LNCaP clone FGC (cell line): Measurements from ENCODE around the gene MED10.

ENCODE experiments used
- DNase-seq: peaks from one replicate; pipeline ENCODE4 v3.0.0-alpha.2; 2011; ENCODE audit warnings: low read depth
- H3K4me3 ChIP-seq: 2 replicates; pipeline ENCODE4 v1.5.1; 2011; ENCODE audit warnings: mild to moderate bottlenecking, low read depth, low read length, control low read depth
- TF ChIP-seq, protein P1 (sequence below): IDR thresholded peaks from 2 replicates; pipeline ENCODE4 v1.5.1; 2012; ENCODE audit warnings: mild to moderate bottlenecking; ENCODE audit not compliant: control insufficient read depth, insufficient read depth; ENCODE audit errors: extremely low read depth

Gene MED10

DNA sequence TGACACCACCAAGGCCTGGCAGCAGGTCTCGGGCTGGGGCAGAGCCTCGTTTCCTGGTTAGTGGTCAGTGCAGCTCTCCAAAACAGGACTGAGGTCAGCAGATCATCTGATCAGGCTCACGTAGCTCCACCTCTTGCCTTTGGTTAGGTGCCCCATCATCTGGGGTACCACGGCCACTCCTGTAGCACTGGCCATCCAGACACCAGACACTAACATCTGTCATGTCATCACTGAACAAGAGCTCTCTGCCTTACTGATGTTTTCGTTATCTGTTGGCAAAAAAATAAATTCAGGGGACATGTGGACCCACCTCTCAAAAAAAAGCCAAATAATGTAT is 29.9 kb upstream of the MED10 start:
- no peak for DNase-seq
- H3K4me3 ChIP-seq, result no peak overlapping the region

DNA sequence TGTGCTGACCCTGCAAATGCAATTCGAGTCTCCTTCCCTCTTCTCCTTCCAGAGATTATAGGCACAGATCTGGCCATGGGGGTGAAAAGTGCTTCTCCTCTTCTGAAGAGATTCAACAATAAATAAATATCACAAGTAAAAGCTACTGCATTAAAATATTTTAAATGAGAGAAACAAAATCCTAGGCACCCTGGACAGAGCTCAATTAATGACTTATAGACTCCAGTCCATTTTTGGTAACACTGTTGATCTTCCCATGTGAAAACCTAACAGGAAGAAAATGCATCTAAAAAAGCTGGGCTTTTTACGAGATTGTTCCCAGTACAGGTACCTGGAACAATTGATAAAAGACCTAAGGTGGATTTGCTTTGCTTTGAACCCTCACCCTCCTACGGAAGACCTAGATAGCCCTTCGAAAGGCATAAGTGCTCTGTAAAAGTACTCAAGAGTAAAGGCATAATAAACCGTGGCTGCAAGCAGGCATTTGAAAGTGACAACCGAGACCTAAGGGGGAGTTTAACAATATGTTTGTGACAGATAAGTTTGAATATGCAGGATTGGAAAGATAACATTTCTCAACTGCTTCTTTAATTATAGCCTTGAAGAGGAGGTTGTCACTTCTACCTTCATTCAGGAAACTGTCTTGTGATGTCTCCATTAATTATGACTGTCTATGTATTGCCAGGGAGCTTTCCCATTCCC is 29.4 kb upstream of the MED10 start:
- no peak overlapping the region for H3K4me3 ChIP-seq
- no peak for DNase-seq
- TF ChIP-seq, protein P1, sequence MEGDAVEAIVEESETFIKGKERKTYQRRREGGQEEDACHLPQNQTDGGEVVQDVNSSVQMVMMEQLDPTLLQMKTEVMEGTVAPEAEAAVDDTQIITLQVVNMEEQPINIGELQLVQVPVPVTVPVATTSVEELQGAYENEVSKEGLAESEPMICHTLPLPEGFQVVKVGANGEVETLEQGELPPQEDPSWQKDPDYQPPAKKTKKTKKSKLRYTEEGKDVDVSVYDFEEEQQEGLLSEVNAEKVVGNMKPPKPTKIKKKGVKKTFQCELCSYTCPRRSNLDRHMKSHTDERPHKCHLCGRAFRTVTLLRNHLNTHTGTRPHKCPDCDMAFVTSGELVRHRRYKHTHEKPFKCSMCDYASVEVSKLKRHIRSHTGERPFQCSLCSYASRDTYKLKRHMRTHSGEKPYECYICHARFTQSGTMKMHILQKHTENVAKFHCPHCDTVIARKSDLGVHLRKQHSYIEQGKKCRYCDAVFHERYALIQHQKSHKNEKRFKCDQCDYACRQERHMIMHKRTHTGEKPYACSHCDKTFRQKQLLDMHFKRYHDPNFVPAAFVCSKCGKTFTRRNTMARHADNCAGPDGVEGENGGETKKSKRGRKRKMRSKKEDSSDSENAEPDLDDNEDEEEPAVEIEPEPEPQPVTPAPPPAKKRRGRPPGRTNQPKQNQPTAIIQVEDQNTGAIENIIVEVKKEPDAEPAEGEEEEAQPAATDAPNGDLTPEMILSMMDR, result no peak

More for the DNA sequence above, 29.9 kb upstream of the MED10 start:
- TF ChIP-seq, protein P1, result no peak

DNA sequence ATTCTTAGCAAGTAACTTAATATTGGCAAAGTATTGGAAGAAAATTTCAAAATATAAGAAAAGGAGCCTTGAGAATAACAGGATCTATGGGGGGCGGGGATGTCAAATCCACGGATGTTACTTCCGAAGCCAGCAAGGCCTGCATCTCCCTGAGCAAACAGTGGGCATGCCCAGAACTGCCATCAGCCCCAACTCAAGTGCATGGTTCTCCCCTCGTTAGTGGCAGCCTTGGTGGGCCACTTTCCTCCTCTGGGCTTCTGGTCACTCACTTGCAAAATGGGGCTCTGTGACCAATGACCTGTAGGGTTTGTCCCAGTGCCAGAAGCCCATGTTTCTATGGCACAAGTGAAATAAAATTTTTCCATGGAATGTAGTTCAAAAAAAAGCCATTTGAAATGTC is 27.2 kb upstream of the MED10 start:
- no peak overlapping the region for H3K4me3 ChIP-seq
- TF ChIP-seq, protein P1, result no peak
- no peak for DNase-seq

DNA sequence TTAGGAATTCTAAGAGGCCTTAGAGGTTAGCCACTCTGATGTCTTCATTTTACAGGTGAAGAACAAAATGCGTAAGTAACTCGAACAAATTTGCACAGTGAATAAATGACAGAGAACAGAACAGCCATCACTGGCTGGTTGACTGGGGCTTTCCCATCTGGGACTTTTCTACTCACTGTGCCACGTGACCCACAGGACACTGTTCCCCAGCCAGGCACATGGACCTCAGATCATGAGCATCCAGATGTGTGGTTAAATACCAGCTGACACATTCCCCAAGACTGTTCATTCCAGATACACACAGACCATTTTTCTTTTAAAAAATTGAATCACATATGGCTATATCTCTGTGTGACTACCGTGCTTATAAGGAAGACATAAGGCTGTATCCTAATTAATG is 25.8 kb upstream of the MED10 start:
- TF ChIP-seq, protein P1, result no peak
- DNase-seq, result no peak
- H3K4me3 ChIP-seq, result no peak overlapping the region

DNA sequence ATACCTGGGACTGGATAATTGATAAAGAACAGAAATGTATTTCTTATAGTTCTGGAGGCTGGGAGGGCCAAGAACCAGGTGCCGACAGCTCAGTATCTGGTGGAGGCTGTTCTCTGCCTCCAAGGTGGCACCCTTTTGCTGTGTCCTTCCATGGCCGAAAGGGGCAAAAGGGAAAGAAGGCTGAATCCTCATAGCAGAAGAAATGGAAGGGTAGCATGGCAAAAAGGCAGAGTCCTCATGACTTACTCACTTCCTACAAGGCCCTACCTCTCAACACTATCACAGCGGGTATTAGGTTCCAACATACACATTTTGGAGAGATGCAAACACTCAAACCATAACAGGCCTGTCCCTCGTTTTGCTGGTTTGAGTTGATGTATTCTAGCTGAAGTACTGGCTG is 25.1 kb upstream of the MED10 start:
- DNase-seq, result no peak
- H3K4me3 ChIP-seq, result no peak overlapping the region
- TF ChIP-seq, protein P1, result no peak

DNA sequence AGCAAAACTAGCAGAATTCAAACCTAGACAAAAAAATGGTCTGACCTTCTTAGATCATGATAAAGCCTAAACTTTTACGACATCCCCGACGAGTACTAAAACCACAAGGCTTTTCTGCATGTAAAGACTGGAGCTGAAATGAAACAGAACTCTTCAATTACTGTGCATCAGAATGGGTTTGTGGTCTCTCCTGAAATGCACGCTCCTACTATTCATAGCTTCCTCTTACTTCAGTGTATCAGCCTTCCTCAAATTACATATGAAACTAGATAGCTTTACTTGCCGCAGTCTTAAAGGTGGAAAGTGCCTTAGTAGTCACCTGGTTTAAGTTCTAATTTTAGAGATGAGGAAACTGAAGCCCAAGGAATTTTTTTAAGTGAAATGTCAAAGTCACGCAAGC is 24.6 kb upstream of the MED10 start:
- DNase-seq, result no peak
- no peak overlapping the region for H3K4me3 ChIP-seq
- TF ChIP-seq, protein P1, result no peak

DNA sequence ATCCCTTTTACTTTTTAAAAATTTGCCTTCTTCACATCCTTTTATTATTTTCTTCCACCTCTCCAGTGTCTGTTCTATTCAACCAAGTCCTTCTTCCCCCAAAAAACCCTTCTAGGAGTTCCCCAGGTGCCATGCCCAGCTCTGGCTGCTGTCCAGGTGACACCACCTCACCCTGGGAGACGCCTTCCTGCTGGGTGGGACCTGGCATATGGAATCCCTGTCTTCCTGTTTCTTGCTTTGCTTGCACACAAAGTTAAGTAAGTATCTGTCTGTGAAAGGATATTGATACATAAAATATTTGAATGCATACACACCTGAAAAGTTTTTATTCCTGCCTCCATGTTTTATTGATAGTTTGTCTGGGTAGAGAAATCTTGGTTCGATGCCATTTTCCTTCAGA is 23.1 kb upstream of the MED10 start:
- H3K4me3 ChIP-seq, result no peak overlapping the region
- no peak for DNase-seq

More for the DNA sequence above, 23.1 kb upstream of the MED10 start:
- TF ChIP-seq, protein P1, result no peak
